Right cardiac atrium (tissue), 5 donors: Measurements from ENCODE around the gene CDC25C. TPM values are rescaled to one million over a fixed set of nuclear protein-coding genes. Genes with fewer than 3 reads are reported as not detected.
A peak's percentile ranks its signal among the peaks of the same experiment; 100 is the strongest.
"Not testable (repeated sequence)": the region's sequence is repeated elsewhere in the genome, so short reads cannot be mapped to it uniquely, and the experiment has no call there.

Source experiments
- ATAC-seq, 2 donors: fragments of 200-7000 bp; cut with Tn5 transposase; one replicate each; pipeline versions ENCODE4 v1.8.0 to v1.9.1; 2020; ENCODE audit warnings: moderate library complexity in 2 of 2, mild to moderate bottlenecking in 1 of 2
- DNase-seq, 3 donors: peaks; one replicate each; pipeline ENCODE4 v3.0.0-alpha.2; 2020
- H3K27ac ChIP-seq: one replicate; pipeline ENCODE4 v1.5.1; 2013; ENCODE audit warnings: mild to moderate bottlenecking, low read length, control low read depth, moderate library complexity
- H3K27me3 ChIP-seq: one replicate; pipeline ENCODE4 v1.6.1; 2013; ENCODE audit not compliant: control insufficient read depth, insufficient read depth
- H3K4me1 ChIP-seq: one replicate; pipeline ENCODE4 v1.6.1; 2013; ENCODE audit warnings: low read length; ENCODE audit not compliant: control insufficient read depth, insufficient read depth
- H3K4me3 ChIP-seq: one replicate; pipeline ENCODE4 v1.5.1; 2013; ENCODE audit warnings: low read length, control low read depth
- H3K9me3 ChIP-seq: one replicate; pipeline ENCODE4 v1.6.1; 2013; ENCODE audit warnings: low read length; ENCODE audit not compliant: control insufficient read depth
- WGBS: extraction: QIAGEN DNeasy Blood & Tissue Kit; methylation state at CpG from one replicate; pipeline ENCODE4 v1.1.7; 2013; 5-methylcytosine and 5-hydroxymethylcytosine counted together
- intact Hi-C, 4 donors: fragments of 100-400 bp; cut with DNase I; formaldehyde crosslinking; loops; one replicate each; pipeline versions ENCODE4 v1.11.0 to v1.14.0; 2022 to 2023
- polyA plus RNA-seq: library from polyadenylated mRNA; stranded (reverse); fragments of 200-250 nt; gene quantifications from one replicate; pipeline ENCODE4 v1.2.3, GENCODE V29; 2013
- total RNA-seq, 4 donors: library from RNA; stranded (reverse); fragmentation: NEBNext Ultra II Directional; extraction: Animal tissue kit (Norgen Biotek cat#: 25700); gene quantifications; one replicate each; pipeline ENCODE4 v1.2.1, GENCODE V29; 2021
- donor health status: healthy with polysubstance abuse.
- donor health status: DM: no; HTN: yes; CAD: no.
- donor health status: DM: no; HTN: no; CAD: no.
- donor health status: DM: no; HTN: yes; CAD: no; lungs with severe emphysema.
- donor health status: DM: yes; HTN: yes; CAD: no.

The CDC25C gene
- total and polyA plus RNA-seq, 5 donors = 0.26 to 0.29 TPM; not detected in 3

DNA sequence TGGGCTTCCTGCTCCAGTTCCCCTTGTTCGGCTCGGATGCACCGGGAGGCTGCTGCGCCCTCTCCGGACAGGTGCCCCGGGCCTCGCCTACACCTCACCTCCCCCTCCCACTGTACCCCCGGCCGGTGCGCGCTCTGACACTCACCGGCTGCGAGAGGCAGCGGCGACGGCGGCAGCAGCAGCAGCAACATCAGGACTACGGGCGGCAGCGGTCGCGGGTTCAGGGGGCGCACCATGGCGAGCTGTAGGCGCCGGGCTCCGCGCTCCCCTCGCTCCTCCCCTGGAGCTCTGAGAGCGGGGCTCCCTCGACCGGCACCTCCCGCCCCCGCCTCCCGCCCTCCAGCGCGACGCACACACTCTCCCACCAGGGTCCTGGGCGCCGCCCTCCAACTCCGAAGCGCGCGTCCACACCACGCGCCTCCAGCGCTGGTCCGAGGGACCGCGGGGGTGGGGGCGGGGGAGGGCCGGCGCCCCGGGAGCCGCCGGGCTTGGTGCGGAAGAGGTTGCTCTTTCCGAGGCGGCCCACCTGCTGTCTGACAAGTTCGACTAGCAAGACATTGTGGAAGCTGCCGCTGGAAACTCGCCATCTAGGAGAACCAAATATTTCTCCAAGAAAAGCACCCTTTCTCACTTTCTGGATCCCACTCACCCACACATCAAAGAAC lies 57.3 kb downstream of the CDC25C start, which contains the start of gene GFRA3:
Gene GFRA3, minus strand, starts transcription at position 433 of the 665 bp plus-strand sequence. Its CDS starts 197 bp downstream, at position 236.
- ATAC-seq (peak; percentile 33 to 63), DNase-seq (peak in 2 of 3 donors; percentile 49 to 50)
- Histone ChIP-seq H3K4me3 (peak within 1 kb of the TSS; percentile 55), H3K27me3 (no peaks in the 10 kb centered on the region), H3K4me1 (peaks cover 2% of the 10 kb centered on the region), H3K27ac (no peak within 1 kb of the TSS), H3K9me3 (no peaks in the 10 kb centered on the region)
- WGBS = 3% methylated on average over 62 of the region's 62 CpGs
- intact Hi-C loops = loop anchor here in 1 of 4 donors (10.0 kb wide), 1 partner anchor 50 kb away; no protein-coding TSS in a partner anchor

DNA sequence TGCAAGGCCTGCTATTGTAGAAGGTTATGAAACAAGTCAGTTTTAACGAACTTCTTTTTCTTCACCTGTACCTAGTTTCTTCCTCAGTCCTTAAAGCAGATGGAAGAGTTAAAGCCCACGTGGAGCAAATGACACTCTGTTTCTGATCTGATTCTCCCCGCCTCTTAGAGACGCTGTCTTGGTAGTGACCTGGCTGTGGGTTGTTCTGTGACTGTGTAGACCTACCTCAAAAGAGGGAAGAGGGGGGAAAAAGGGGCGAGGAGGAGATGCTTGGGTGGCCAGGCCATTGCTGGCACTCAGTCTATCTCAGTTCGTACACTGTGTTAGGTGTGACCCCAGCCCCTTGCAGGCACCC lies 57.8 kb downstream of the CDC25C start:
- intact Hi-C loops = loop anchor here in 1 of 4 donors (10.0 kb wide), 1 partner anchor 49 kb away; no protein-coding TSS in a partner anchor
- Histone ChIP-seq H3K27me3 (no peaks in the 10 kb centered on the region), H3K4me3 (peak overlapping the region; percentile 55), H3K4me1 (peaks cover 2% of the 10 kb centered on the region), H3K27ac (no peak overlapping the region), H3K9me3 (no peaks in the 10 kb centered on the region)
- 68% methylated on average over 6 of the region's 6 CpGs for WGBS
- ATAC-seq = no peak
- no peak for DNase-seq

DNA sequence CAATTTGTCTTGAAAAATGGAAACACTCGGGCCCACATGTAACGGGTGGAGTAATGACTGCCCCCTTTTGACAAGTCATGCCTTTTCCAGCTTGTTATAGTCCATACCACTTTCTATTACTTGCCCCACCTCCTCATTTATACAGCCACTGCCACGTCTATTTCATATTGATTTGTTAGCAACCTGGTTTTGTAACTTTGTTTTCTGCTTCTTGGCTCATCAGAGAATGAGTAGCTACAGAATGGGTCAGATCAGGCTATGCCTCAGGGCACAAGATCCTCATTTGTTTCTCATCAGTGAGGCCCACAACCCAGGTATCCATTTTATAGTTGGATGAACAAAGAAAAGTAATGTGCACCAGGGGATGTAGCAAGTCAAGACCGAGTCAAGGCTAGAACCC lies 58.9 kb downstream of the CDC25C start:
- Histone ChIP-seq H3K4me1 (peaks cover 2% of the 10 kb centered on the region), H3K27ac (no peak overlapping the region), H3K9me3 (no peaks in the 10 kb centered on the region), H3K27me3 (no peaks in the 10 kb centered on the region), H3K4me3 (no peak overlapping the region)
- intact Hi-C loops = loop anchor here in 1 of 4 donors (10.0 kb wide), 1 partner anchor 48 kb away; no protein-coding TSS in a partner anchor
- 90% methylated on average over 4 of the region's 4 CpGs for WGBS
- DNase-seq (no peak), ATAC-seq (no peak)

DNA sequence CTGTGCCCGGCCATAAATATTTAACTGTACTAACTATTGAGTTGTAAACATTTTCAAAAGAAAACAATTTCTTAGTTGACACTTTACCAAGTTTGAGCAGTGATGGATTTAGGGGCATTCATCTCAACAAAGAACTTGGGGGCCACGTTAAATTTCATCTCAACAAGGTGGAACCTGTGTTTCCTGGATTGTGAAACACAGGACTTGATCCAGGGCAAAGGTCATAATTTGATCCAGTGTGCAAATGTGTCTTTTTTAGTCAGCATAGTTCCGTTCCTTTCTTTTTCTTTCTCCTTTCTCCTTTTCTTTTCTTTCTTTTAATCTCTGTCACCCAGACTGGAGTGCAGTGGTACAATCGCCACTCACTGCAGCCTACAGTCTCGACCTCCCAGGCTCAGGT lies 60.3 kb downstream of the CDC25C start:
- 84% methylated on average over 5 of the region's 5 CpGs for WGBS
- Histone ChIP-seq H3K27me3 (no peaks in the 10 kb centered on the region), H3K27ac (no peak overlapping the region), H3K4me1 (peaks cover 2% of the 10 kb centered on the region), H3K4me3 (no peak overlapping the region), H3K9me3 (no peaks in the 10 kb centered on the region)
- DNase-seq (no peak), ATAC-seq (no peak)
- intact Hi-C loops = loop anchor here in 1 of 4 donors (10.0 kb wide), 1 partner anchor 46 kb away; no protein-coding TSS in a partner anchor

DNA sequence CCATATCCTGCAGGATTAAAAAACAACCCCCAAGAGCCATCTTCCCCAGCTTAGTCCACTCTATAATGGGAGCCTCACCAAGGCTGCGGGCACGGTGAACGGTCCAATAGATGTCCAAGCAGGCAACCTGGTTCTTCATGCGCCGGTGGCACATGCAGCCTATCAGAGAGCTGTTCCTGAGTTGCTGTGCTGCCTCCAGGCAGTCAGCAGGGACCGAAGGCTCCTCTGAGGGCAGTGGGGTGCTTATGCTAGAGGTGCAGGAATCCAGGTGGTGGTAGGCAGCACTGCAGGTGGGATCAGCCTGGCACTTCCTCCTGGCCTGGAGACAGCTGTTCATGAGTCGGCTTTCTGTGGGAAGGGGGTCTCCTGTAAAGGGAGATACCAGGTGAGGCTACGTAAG lies 67.4 kb downstream of the CDC25C start:
- 94% methylated on average over 8 of the region's 8 CpGs for WGBS
- Histone ChIP-seq H3K27ac (no peak overlapping the region), H3K9me3 (no peaks in the 10 kb centered on the region), H3K4me3 (no peak overlapping the region), H3K27me3 (no peaks in the 10 kb centered on the region), H3K4me1 (no peaks in the 10 kb centered on the region)
- DNase-seq (no peak), ATAC-seq (no peak)
- intact Hi-C loops = no loop called here

DNA sequence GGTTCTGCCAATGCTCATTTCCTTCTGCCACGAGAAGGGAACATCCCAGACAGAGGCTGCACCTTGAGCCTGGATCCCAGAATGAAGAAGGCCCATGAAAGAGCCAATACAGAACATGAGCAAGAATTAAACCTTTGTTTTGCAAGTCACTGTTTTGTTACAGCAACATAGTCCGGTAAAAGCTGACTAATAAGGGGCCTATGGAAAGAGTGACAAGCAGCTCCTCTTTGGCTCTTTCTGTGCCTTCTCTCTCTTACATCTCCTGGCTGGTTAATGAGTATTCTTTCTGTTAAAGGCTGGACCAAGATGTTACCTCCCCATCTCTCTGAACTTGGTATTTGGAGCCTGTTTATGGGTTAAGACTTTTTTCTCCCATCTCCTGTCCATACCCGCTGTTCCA lies 68.0 kb downstream of the CDC25C start:
- no peak overlapping the region for H3K27ac ChIP-seq
- no peak for ATAC-seq
- 80% methylated on average over 3 of the region's 3 CpGs for WGBS
- H3K9me3 ChIP-seq = no peaks in the 10 kb centered on the region
- no peak overlapping the region for H3K4me3 ChIP-seq
- H3K27me3 ChIP-seq = no peaks in the 10 kb centered on the region
- no peaks in the 10 kb centered on the region for H3K4me1 ChIP-seq
- intact Hi-C loops = no loop called here
- DNase-seq = no peak

DNA sequence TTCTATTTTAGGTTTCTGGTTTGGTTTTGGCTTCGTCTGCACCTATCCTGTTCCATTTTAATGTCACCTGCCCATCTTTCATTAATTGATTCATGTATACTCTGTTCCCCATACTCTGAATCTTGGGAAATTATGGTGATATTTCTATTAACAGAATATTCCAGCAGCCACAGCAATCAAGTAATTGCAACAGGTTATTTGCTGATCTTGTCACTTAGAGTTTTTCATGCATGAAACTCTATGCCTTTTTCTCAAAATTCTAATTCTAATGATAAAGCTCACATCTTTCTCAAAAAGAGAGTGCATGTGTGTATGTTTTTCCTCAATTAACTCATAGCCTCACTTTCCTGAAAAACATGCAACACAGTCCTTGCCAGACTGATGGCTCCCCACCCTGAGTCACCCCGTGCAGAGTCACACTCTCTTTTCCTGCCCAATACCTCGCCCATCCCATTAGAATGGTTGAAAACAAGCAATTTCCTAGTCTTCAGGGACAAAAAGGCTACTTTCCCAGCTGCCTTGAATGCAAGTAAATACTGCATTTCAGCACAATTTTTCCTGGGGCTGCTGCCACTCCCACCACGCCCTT lies 72.8 kb downstream of the CDC25C start:
- DNase-seq (no peak), ATAC-seq (no peak)
- WGBS = 69% methylated on average over 4 of the region's 4 CpGs
- Histone ChIP-seq H3K4me1 (no peaks in the 10 kb centered on the region), H3K27me3 (no peaks in the 10 kb centered on the region), H3K4me3 (no peak overlapping the region), H3K9me3 (no peaks in the 10 kb centered on the region), H3K27ac (no peak overlapping the region)
- intact Hi-C loops = no loop called here

DNA sequence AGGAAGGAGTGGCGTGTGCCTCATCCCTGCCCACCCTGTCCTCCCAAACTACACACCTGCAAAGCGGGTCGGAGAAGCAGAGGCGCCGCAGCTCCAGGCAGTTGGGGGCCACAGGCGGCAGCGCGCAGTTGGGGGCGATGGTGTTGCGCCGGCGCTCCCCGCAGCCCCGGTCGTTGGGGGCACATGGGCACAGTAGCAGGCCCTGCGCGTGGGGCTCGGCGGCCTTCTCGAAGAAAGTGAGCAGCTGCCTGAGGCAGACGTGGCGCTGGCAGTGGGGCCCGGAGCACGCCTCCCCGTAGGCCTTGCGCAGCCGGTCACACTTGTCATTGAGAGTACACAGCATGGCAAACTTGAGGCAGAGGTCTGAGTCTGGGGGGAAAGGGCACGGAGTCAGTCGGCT lies 74.0 kb downstream of the CDC25C start:
- intact Hi-C loops = no loop called here
- Histone ChIP-seq H3K4me3 (no peak overlapping the region), H3K27ac (no peak overlapping the region), H3K4me1 (no peaks in the 10 kb centered on the region), H3K9me3 (no peaks in the 10 kb centered on the region), H3K27me3 (no peaks in the 10 kb centered on the region)
- peak in 1 of 3 donors; percentile 46 for DNase-seq
- WGBS = 64% methylated on average over 29 of the region's 29 CpGs
- ATAC-seq = no peak

DNA sequence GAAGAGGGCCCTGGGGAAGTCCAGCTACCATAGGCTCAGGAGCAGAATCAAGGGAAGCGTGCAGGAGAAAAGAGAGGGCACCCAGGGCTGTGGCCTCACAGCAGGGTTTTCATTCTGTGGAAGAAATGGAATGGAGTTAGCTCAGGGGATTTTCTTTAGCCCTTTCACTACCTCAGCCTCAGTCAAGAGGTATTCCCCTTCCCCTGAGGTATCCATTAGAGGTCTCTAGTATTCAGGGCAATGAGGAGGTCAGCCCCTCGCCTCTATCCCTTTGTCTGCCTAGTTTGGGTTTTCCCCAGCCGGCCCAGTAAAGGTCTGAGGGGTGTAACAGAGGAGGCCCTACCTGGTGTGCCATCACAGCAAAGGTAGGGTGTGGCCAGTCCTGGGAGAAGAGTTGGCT lies 78.7 kb downstream of the CDC25C start:
- WGBS = 89% methylated on average over 3 of the region's 3 CpGs
- Histone ChIP-seq H3K27me3 (no peaks in the 10 kb centered on the region), H3K27ac (no peak overlapping the region), H3K4me1 (no peaks in the 10 kb centered on the region), H3K9me3 (no peaks in the 10 kb centered on the region), H3K4me3 (no peak overlapping the region)
- intact Hi-C loops = no loop called here
- no peak for DNase-seq
- ATAC-seq = no peak

DNA sequence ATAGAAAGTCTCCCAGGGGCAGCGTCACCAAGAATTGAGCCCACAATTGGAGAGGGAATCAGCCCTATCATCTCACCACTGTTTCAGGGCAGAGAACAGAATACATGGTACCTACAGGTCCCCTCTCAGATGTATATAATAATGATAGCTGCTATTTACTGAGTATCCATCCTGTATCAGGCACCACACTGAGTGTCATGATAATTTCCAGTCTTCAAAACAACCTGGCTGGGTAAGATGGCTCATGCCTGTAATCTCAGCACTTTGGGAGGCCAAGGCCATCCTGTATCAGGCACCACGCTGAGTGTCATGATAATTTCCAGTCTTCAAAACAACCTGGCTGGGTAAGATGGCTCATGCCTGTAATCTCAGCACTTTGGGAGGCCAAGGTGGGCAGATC lies 83.8 kb downstream of the CDC25C start:
- H3K4me3 ChIP-seq, H3K4me1 ChIP-seq, DNase-seq, H3K9me3 ChIP-seq, H3K27me3 ChIP-seq, intact Hi-C loops, H3K27ac ChIP-seq, ATAC-seq: not testable (repeated sequence)
- WGBS = 73% methylated on average over 2 of the region's 2 CpGs

DNA sequence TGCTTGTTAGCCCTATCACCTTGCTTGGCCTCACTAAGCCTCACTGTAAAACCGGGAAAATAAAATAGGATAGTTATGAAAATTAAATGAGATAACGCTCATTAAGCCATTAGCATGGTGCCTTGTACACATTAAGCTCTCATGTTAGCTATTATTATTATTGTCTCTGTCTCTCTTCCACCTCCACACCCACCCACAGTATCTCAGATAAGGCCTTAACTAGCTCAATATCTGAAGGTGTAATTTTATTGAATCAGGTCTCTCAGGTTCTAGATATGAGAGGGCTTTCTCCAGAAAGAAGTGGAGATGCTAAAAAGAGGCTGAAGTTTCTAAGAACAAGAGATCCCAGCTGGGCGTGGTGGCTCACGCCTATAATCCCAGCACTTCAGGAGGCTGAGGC lies 84.8 kb downstream of the CDC25C start:
- Histone ChIP-seq H3K9me3 (no peaks in the 10 kb centered on the region), H3K4me1 (no peaks in the 10 kb centered on the region), H3K4me3 (no peak overlapping the region), H3K27ac (no peak overlapping the region), H3K27me3 (no peaks in the 10 kb centered on the region)
- intact Hi-C loops = no loop called here
- DNase-seq (no peak), ATAC-seq (no peak)
- 91% methylated on average over 4 of the region's 4 CpGs for WGBS
